Lung (tissue), 12 donors: ENCODE data around the gene ZNF354B. TPM values are rescaled to one million over a fixed set of nuclear protein-coding genes. Genes with fewer than 3 reads are reported as not detected.

ENCODE experiments used
- ATAC-seq: fragments of 200-7000 bp; cut with Tn5 transposase; one replicate; pipeline ENCODE4 v1.9.1; 2020; ENCODE audit warnings: moderate number of reproducible peaks; ENCODE audit not compliant: insufficient read depth, low FRiP score
- DNase-seq, 3 donors: peaks; one replicate each; pipeline ENCODE4 v3.0.0-alpha.2; 2013 to 2017
- H3K27ac ChIP-seq, 2 donors: one replicate each; pipeline ENCODE4 v1.5.1; 2013; ENCODE audit warnings: mild to moderate bottlenecking in 2 of 2, moderate library complexity in 2 of 2, control low read depth in 1 of 2, inconsistent platforms in 1 of 2, low read depth in 1 of 2, low read length in 1 of 2
- H3K27me3 ChIP-seq, 3 donors: one replicate each; pipeline ENCODE4 v1.5.1; 2013; ENCODE audit warnings: low read length in 2 of 3; ENCODE audit not compliant: control insufficient read depth in 3 of 3, insufficient read depth in 3 of 3
- H3K36me3 ChIP-seq, 4 donors: one replicate each; pipeline ENCODE4 v1.5.1; 2013; ENCODE audit warnings: low read length in 4 of 4, mild to moderate bottlenecking in 1 of 4, moderate library complexity in 1 of 4; ENCODE audit not compliant: control insufficient read depth in 4 of 4, insufficient read depth in 4 of 4
- H3K4me1 ChIP-seq, 5 donors: one replicate each; pipeline ENCODE4 v1.5.1; 2013; ENCODE audit warnings: low read length in 5 of 5, mild to moderate bottlenecking in 2 of 5, moderate library complexity in 1 of 5; ENCODE audit not compliant: control insufficient read depth in 5 of 5, insufficient read depth in 5 of 5
- H3K4me3 ChIP-seq: one replicate; pipeline ENCODE4 v1.5.1; 2013; ENCODE audit warnings: mild to moderate bottlenecking, control low read depth, moderate library complexity
- H3K9ac ChIP-seq, 2 donors: one replicate each; pipeline ENCODE4 v1.5.1; 2013; ENCODE audit warnings: low read length in 2 of 2, control low read depth in 1 of 2; ENCODE audit not compliant: insufficient read depth in 1 of 2
- H3K9me3 ChIP-seq, 4 donors: one replicate each; pipeline ENCODE4 v1.5.1; 2013; ENCODE audit warnings: low read length in 3 of 4, mild to moderate bottlenecking in 1 of 4, moderate library complexity in 1 of 4; ENCODE audit not compliant: control insufficient read depth in 4 of 4, insufficient read depth in 3 of 4
- WGBS, 2 donors: extraction: QIAGEN DNeasy Blood & Tissue Kit; methylation state at CpG; one replicate each; pipeline ENCODE4 v1.1.7; 2013; 5-methylcytosine and 5-hydroxymethylcytosine counted together
- polyA plus RNA-seq, 2 donors: library from polyadenylated mRNA; stranded (reverse); fragments of 200-250 nt; gene quantifications; one replicate each; pipeline ENCODE4 v1.2.1, GENCODE V29; 2013
- total RNA-seq, 2 donors: library from RNA; depleted of rRNA in 1 of 2; stranded (reverse); fragments of >200 nt in 1 of 2; gene quantifications; one replicate each; pipeline ENCODE4 v1.2.1, GENCODE V29; 2014 to 2021
- TF ChIP-seq, protein P1 (sequence below): IDR thresholded peaks from 2 replicates; pipeline ENCODE4 v1.5.1; 2012; ENCODE audit warnings: mild to moderate bottlenecking; ENCODE audit errors: control extremely low read depth, extremely low read depth
- donor health status: control.
- donor health status: control.
- donor health status: Bipolar disorder and iron deficiency.
- donor health status: healthy.
- donor health status: DM: yes; HTN: yes; CAD: no.

Gene ZNF354B
- total and polyA plus RNA-seq, 4 donors = 4.5 to 27.4 (median 12.2) TPM

GRCh38 chr5:178883815-178884430 is 24.2 kb downstream of the ZNF354B start:
- no peak overlapping the region for H3K27ac ChIP-seq
- 98% methylated on average over 6 of the region's 6 CpGs for WGBS, 2 donors
- H3K27me3 ChIP-seq = no peaks in the 10 kb centered on the region
- H3K9ac ChIP-seq = no peak overlapping the region
- peaks cover 25 to 58% (median 33%) of the 10 kb centered on the region in 4 donors for H3K9me3 ChIP-seq
- no peak for DNase-seq
- no peaks in the 10 kb centered on the region for H3K4me1 ChIP-seq
- H3K36me3 ChIP-seq = peaks cover 10 to 80% (median 49%) of the 10 kb centered on the region in 4 donors
- H3K4me3 ChIP-seq = no peak overlapping the region
- no peak for ATAC-seq
- TF ChIP-seq, protein P1, sequence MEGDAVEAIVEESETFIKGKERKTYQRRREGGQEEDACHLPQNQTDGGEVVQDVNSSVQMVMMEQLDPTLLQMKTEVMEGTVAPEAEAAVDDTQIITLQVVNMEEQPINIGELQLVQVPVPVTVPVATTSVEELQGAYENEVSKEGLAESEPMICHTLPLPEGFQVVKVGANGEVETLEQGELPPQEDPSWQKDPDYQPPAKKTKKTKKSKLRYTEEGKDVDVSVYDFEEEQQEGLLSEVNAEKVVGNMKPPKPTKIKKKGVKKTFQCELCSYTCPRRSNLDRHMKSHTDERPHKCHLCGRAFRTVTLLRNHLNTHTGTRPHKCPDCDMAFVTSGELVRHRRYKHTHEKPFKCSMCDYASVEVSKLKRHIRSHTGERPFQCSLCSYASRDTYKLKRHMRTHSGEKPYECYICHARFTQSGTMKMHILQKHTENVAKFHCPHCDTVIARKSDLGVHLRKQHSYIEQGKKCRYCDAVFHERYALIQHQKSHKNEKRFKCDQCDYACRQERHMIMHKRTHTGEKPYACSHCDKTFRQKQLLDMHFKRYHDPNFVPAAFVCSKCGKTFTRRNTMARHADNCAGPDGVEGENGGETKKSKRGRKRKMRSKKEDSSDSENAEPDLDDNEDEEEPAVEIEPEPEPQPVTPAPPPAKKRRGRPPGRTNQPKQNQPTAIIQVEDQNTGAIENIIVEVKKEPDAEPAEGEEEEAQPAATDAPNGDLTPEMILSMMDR = no peak

DNA sequence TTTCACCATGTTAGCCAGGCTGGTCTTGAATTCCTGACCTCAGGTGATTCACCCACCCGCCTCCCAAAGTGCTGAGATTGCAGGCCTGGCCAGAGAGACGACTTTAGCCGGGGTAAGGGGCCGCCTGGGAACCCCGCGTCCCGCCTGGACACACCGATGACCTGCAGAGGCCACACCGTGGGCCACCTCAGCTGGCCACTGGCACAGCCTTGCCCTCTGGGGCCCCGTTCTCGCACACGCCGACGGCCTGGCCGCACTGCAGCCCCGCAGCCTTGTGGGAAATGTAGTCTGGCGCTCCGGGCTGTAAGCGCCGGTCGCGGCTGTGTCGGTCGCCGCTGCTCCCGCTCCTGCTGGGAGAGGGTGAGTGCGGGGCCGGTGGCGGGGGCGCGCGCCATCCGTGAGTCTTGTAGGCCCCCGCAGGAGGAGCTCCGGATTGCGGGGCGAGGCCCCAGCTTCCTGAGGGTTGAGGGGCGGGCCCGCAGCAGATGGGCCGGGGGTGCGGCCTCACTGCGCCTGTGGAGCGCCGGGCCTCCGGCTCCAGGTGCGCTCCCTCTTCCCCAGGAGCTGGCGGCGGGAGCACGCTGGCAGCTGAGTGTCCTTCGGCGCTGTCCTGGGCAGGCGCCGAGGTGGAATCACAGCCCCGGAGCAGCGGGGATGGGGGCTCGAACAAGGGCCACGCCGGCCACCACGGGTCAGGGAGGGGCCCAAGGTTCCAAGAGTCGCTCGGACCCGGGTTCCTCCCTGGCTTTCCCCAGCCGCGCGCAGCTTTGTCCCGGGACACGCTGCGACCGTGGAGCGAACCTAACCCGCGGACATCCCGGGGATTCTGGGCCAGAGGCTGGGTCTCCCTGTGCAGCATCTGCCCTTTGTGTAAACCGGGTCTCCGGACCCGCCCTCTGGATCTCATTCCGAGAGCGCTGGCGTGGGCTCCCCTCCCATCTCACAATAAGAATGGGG is 36.1 kb downstream of the ZNF354B start, which contains the start of gene ZFP2:
Gene ZFP2, plus strand, starts transcription at position 299 of the 957 bp plus-strand sequence. CDS start 35,401 bp downstream, outside the sequence.
- ATAC-seq = peak; percentile 92
- Histone ChIP-seq H3K4me1 (peaks cover 0 to 3% (median 0%) of the 10 kb centered on the region in 5 donors), H3K9me3 (peaks cover 0 to 8% (median under 1%) of the 10 kb centered on the region in 4 donors), H3K9ac (peak within 1 kb of the TSS; percentile 38 to 80), H3K4me3 (peak within 1 kb of the TSS; percentile 70), H3K36me3 (peaks cover 0 to 5% (median under 1%) of the 10 kb centered on the region in 4 donors), H3K27ac (peak within 1 kb of the TSS; percentile 55 to 70), H3K27me3 (no peaks in the 10 kb centered on the region)
- WGBS, 2 donors = 2 to 3% methylated on average over 75 to 79 of the region's 79 CpGs
- peak; percentile 71 to 83 (median 73) for DNase-seq
- TF ChIP-seq, protein P1 = no peak

DNA sequence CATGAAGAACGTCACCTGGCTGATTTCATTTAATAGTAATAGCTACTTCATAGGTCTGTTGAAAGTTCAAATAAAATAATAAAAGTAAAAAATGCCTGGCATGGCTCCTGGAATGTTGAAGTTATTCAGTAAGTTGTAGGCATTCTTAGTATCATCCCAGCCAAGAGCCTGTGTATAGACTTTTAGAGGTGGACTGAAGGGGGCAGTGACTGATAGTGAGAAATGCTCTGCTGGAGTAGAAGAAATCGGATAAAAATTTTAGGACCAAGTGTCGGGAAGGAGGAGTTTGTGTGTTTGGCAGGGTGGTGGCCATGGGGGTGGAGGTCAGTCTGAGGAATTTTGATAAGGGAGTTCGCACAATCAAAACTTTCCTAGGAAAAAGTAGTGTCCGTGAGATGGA is 39.5 kb downstream of the ZNF354B start:
- peaks cover 0 to 14% (median 7%) of the 10 kb centered on the region in 4 donors for H3K9me3 ChIP-seq
- TF ChIP-seq, protein P1 = no peak
- H3K4me3 ChIP-seq = no peak overlapping the region
- peaks cover 0 to 3% (median 0%) of the 10 kb centered on the region in 5 donors for H3K4me1 ChIP-seq
- no peak for ATAC-seq
- H3K36me3 ChIP-seq = peaks cover 0 to 8% (median 4%) of the 10 kb centered on the region in 4 donors
- H3K27me3 ChIP-seq = no peaks in the 10 kb centered on the region
- DNase-seq = no peak
- H3K9ac ChIP-seq = no peak overlapping the region
- WGBS, 2 donors = 75 to 84% methylated on average over 5 of the region's 5 CpGs
- H3K27ac ChIP-seq = no peak overlapping the region
